HG02970 (cell line): Measurements from ENCODE around the gene TIMELESS.
"Not testable (repeated sequence)": the region's sequence is repeated elsewhere in the genome, so short reads cannot be mapped to it uniquely, and the experiment has no call there.

Source experiments
- ATAC-seq: cut with Tn5 transposase; IDR thresholded peaks from one replicate; pipeline ENCODE4 v1.9.1; 2021; ENCODE audit warnings: mild to moderate bottlenecking, moderate library complexity, moderate number of reproducible peaks; ENCODE audit not compliant: unreplicated experiment, low FRiP score

The TIMELESS gene

DNA sequence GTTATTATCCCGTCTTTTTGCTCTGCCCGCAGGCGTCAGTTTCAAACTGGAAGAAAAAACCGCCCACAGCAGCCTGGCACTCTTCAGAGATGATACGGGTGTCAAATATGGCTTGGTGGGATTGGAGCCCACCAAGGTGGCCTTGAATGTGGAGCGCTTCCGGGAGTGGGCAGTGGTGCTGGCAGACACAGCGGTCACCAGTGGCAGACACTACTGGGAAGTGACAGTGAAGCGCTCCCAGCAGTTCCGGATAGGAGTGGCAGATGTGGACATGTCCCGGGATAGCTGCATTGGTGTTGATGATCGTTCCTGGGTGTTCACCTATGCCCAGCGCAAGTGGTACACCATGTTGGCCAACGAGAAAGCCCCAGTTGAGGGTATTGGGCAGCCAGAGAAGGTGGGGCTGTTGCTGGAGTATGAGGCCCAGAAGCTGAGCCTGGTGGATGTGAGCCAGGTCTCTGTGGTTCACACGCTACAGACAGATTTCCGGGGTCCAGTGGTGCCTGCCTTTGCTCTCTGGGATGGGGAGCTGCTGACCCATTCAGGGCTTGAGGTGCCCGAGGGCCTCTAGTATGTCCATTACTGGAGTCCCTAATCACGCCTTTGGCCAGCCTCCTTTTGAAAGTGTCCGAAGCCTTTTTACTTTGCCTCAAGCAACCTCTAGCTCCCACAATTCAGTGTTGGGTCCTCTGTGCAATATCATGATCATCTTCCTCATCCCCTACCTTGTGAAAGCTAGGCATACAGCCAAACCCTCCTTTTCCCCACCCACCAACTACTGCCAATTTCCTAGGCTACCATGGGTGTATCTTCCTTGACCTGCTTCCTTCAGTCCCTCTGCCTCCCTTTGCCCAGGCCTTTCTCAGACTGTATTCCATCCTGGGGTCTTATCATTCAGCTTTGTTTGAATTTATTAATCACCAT lies 20.0 kb upstream of the TIMELESS start:
- ATAC-seq, result no peak

DNA sequence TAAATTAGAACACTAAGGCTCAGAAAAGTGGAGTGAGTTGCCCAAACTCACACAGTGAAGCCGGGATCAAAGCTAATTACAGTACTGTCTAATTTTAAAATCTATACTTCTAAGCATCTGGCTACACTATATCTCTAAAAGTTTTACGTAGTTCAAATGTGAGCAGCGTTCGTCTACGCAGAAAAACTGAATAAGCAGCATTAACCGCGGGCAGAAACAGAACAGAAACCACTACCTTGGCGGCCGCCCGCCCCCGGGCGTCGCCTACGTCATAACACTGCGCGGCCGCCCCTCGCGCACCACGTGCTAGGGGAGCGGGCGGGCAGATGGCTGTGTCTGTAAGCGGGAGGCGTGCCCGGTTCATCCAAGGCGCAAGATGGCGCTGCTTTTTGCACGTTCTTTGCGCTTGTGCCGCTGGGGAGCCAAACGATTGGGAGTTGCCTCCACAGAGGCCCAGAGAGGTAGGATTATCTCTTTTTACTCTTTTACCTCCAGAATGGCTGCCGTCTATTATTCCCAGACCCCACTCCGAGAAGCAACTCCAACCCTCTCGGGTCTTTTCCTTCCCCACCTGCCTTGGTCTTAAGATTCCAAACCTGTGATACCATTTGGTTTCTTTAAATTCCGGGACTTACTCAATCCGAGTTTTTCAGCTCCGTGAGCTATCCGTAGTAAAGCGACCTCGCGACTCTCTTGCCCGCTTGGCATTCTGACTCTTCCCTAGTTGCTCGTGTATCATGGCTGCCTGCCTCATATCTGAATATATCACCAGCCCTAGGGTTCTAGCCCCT lies 19.2 kb upstream of the TIMELESS start, which contains the start of gene SPRYD4:
TSS of gene SPRYD4 (plus strand) at position 363 of the 791 bp plus-strand sequence. CDS start at position 377, 14 bp downstream.
- ATAC-seq, result peak; percentile 80

- no peak for ATAC-seq
Observed at GRCh38 chr12:56462565-56462964, 13.3 kb upstream of the TIMELESS start.

DNA sequence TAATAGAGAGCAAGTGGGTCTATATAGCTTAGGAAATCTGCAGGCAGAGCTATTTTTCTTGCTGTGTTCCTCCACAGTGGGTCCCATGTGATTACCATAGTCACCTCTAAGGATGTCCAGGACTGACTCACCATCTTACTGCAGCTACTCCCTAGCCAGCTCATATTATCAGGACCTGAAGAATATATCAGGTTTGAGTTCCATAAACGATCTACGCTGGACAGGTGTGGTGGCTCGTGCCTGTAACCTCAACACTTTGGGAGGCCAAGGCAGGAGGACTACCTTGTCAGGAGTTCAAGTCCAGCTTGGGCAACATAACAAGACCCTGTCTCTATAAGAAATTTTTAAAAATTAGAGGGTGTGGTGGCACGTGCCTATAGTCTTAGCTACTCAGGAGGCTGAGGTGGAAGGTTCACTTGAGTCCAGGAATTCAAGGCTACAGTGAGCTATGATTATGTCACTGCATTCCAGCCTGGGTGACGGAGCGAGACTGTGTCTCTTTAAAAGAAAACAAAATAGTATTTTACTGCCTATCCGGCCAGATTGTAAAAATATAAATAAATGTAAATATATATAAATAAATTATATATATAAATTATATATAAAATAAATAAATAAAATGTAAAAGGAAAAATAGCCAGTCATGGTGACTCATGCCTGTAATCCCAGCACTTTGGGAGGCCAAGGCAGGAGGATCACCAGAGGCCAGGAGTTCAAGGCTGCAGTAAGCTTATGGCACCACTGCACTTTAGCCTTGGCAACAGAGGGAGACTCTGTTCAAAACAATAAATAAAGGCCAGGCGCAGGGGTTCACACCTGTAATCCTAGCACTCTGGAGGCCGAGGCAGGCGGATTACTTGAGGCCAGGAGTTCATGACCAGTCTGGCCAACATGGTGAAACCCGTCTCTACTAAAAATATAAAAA lies 12.3 kb upstream of the TIMELESS start:
- ATAC-seq, result no peak

- no peak for ATAC-seq
Observed at GRCh38 chr12:56457817-56458216, 8.6 kb upstream of the TIMELESS start.

GRCh38 chr12:56454557-56454956 lies 5.3 kb upstream of the TIMELESS start, which contains the start of gene MIP:
TSS of gene MIP (minus strand) at chr12:56454657. CDS start at chr12:56454613, 44 bp downstream.
- no peak for ATAC-seq

DNA sequence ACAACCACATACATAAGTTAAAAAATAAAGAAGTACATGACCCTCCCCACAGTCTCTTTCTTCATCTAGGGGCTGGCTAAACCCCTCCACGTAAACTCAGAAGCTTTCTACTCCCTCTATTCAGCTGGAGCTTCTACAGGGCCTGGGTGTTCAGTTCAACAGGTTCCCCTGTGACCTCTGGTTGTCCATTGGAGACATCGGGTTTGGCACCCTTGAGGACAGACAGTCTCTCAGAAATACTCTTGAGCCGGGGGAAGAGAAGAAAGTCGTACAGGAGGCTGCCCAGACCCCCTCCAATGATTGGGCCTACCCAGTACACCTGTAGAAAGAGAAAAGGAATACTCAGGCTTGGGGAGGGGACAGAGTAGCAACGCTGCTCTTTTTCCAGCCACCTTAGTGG lies 1.9 kb upstream of the TIMELESS start:
- no peak for ATAC-seq

DNA sequence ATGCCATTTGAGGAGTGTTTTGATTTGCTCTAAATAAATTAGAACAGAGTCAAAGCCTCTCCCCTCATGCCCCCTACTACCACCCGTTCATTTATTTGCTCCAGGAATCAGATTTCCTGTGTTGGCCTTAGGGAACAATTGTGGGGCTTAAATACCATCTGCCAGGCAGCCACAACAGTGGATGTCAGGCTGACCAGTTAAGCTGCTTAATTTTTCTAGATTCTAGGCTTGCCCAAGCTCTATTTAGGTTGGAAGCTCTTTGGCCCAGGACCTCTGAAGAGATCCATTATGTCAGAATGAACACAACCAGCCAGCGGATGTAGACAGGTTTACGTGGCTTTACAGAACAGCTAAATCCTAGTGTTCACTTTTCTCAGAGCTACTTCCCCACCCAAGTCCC lies 1.0 kb upstream of the TIMELESS start:
- ATAC-seq, result no peak

GRCh38 chr12:56449622-56449984 lies 377 bp upstream of the TIMELESS start:
- no peak for ATAC-seq

- ATAC-seq, result not testable (repeated sequence)
Observed at GRCh38 chr12:56443208-56443607, 6.0 kb downstream of the TIMELESS start.

- ATAC-seq, result no peak
Observed at GRCh38 chr12:56437430-56438176, 11.6 kb downstream of the TIMELESS start.

GRCh38 chr12:56434828-56435227 lies 14.4 kb downstream of the TIMELESS start:
- no peak for ATAC-seq

GRCh38 chr12:56431850-56432249 lies 17.4 kb downstream of the TIMELESS start:
- no peak for ATAC-seq

GRCh38 chr12:56431288-56431687 lies 17.9 kb downstream of the TIMELESS start:
- ATAC-seq, result no peak

- no peak for ATAC-seq
Observed at GRCh38 chr12:56425940-56426438, 23.2 kb downstream of the TIMELESS start.

DNA sequence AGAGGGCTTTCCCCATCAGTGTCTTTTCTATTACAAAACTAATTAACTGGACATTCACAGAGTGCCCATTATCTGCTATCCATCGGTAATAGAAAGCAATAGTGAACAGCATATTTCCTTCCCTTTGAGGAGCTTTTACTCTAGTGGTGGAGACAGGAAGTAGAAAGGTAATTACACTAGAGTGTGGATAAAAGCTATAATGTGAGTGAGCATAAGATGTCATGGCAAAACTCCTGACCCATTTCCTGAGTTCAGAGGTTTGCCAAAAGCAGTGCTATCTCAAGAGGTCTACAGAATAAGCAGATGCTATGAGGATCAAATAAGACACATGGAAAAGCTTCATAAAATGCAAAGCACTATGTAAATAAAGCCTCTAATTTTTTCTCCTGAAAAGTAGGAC lies 24.0 kb downstream of the TIMELESS start:
- no peak for ATAC-seq

DNA sequence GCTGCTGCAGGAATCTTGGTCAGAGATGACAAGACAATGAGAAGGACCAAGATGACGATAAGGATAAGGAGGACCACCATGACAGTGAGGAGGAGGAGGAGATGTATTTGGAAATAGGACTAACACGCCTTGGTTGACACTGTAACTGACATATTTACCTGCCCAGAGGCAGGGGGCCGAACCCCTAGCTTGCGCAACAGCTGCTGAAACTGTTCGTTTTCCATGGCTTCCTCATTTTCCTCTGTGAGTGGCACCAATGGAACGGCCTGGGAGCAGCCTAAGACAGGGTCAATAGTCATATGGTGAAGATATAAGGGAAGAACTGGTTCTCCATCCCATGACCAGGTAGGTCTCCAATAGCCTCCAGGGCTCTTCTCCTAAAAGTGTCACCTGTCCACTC lies 28.8 kb downstream of the TIMELESS start:
- no peak for ATAC-seq

DNA sequence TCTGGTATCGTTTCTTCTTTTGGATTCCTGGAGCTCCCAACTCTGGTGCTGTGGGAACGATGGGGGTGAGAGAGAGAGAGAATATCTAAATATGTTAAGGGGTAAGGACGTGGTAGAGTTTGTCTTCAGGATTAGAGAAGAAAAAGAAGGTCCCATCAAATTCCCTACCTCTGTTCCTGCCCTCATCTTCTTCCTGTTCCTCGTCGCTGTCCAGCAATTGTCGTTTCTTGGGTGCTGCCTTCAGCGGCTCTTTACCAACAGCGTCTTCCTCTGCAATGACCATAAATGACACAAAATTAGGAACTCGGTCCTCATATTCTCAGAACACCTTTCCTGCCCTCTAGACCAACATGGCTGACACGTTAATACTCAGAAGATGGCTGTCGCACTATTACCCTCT lies 31.5 kb downstream of the TIMELESS start:
- no peak for ATAC-seq

GRCh38 chr12:56414401-56414800 lies 34.8 kb downstream of the TIMELESS start:
- no peak for ATAC-seq
